HG02938 (cell line): ENCODE results near the gene MOK.
"Not testable (repeated sequence)": the region's sequence is repeated elsewhere in the genome, so short reads cannot be mapped to it uniquely, and the experiment has no call there.

Experiments
- ATAC-seq: cut with Tn5 transposase; IDR thresholded peaks from one replicate; pipeline ENCODE4 v1.9.1; 2021; ENCODE audit warnings: mild to moderate bottlenecking, moderate library complexity; ENCODE audit not compliant: unreplicated experiment

MOK gene, protein sequence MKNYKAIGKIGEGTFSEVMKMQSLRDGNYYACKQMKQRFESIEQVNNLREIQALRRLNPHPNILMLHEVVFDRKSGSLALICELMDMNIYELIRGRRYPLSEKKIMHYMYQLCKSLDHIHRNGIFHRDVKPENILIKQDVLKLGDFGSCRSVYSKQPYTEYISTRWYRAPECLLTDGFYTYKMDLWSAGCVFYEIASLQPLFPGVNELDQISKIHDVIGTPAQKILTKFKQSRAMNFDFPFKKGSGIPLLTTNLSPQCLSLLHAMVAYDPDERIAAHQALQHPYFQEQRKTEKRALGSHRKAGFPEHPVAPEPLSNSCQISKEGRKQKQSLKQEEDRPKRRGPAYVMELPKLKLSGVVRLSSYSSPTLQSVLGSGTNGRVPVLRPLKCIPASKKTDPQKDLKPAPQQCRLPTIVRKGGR

DNA sequence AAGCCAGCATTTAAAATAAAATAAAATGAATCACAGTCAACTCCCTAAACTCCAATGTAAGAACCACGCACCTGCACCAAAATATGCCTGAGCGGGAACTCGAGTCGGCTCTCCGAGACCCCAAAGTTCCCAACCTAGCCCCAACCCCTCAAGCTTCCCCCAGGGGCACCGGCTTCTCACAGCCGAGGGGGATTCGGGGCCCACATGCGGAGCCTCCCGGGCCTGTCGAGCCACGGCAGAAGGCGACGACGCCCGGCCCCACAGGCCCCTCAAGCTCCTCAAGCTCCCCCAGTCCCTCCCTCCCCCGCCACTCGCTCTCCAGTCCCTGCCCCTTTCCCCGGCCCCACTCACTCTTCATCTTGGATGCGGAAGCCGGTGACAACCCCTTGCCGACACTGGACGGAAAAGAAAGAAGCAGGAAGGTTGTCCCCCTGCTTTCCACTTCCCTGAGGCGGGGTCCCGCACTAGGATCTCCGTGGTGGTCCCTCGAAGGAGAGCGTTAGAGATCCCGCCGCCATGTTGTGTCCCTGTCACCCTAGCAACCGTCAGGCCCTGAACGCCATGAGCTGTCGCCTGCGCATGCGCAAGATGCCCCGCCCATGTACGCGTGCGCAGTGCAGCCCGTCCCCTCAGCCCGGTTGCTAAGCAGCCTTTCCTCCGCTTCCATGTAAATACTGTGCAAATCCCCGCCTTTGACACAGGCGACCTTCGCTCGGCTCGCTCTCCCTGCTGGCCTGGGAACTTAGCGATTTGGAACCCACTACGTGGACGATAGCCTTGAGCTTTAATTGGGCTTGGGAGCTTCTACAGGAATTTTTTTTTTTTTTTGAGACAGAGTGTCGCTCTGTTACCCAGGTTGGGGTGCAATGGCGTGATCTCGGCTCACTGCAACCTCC, at the start of gene MOK:
TSS of gene MOK (minus strand) at position 554 of the 896 bp plus-strand sequence. CDS start at position 358, 196 bp downstream.
- peak; percentile 87 for ATAC-seq

DNA sequence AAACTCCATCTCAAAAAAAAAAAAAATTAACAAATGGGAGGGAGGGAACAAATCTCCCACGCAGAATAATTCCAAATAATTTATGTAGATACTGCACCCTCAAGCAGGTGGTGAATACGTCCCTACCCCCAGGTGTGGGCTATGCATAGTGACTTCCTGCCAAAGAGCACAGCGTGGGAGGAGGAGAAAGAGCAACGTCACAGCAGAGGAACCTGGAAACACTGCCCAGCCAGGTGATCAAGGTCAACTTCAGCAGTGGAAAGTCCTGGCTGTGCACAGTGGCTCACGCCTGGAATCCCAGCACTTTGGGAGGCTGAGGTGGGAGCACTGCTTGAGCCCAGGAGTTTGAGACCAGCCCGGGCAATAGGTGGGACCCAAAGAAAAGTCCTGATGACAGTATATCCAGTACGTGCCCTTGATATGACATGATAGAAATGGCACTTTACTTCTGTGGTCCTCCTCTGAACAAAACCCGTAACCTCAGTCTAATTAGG, 48.2 kb upstream of the MOK start:
- ATAC-seq, result no peak

DNA sequence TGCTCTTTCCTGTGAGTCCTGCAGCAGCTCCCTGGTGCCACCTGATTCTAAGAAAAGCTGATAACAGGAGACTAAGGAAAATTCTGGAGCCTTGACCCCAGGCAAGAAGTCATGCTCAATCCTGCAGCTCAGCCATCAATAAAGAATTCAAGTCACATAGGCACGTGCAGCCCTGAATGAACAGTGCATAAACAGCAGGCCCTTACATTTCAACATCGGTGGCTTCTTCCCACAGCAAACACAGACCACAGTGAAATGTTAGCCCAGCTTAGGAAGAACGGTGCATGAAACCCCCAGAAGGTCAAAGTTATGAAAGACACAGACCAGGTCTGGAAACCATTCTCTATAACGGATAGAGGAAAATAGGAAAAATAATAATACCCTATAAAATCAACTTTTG, 47.2 kb upstream of the MOK start:
- ATAC-seq, result no peak

GRCh38 chr14:102351593-102351992, 46.6 kb upstream of the MOK start:
- not testable (repeated sequence) for ATAC-seq

DNA sequence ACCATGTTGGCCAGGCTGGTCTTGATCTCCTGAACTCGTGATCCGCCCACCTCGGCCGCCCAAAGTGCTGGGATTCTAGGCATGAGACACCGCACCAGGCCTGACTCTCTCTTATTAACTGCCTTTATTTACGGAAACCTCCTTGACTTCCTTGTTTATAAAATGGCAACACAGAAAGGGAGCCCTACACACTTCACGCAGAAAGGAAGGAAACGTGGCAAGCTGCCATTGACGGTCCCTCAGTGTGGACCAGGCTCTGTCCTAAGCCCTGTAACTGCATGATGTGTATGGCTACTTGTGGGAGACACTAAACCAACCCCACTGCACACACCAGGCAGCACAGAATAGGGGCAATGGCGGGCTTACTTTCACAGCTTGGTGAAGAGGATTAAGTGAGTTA, 46.1 kb upstream of the MOK start:
- ATAC-seq, result no peak

GRCh38 chr14:102348376-102348775, 43.4 kb upstream of the MOK start:
- ATAC-seq, result no peak

GRCh38 chr14:102346645-102347044, 41.7 kb upstream of the MOK start:
- ATAC-seq, result no peak

GRCh38 chr14:102345232-102345631, 40.3 kb upstream of the MOK start:
- no peak for ATAC-seq

GRCh38 chr14:102344485-102344884, 39.5 kb upstream of the MOK start:
- ATAC-seq, result no peak

DNA sequence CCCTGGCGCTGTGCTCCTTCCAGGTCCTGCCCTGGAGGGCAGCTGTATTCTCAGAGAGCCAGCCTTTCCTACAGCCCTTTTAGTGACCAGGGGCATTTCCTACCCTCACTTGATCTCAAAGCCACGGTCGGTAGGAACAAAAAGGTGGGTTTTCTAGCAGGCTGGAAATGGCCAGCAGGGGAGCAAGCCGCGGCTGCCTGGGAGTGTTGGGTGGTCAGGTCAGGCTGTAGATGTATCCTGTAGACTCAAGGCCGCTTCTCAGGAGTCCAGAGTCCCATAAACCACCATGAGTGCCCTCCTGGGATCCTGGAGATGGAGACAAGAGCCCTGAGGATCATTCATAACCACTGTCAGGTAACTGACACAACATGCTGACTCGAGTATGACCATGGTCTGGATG, 39.1 kb upstream of the MOK start:
- no peak for ATAC-seq

DNA sequence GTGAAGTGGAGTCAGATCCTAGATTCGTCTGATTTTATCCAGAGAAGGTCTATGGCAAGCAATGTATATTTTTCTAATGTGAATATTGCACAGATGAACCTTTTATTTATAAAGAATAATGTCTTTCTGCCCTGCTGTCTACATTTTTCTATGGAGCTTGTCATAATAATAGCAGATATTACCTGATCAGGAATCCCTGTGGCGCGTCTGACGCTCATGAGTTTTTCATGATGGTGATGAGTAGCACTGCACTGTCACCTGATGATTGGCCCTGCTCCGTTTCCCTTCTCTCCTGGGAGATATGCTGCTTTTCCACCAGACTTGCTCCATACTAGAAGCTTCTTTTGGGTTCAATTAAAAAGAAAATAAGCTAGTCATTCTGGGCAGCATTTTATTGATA, 37.3 kb upstream of the MOK start:
- no peak for ATAC-seq

DNA sequence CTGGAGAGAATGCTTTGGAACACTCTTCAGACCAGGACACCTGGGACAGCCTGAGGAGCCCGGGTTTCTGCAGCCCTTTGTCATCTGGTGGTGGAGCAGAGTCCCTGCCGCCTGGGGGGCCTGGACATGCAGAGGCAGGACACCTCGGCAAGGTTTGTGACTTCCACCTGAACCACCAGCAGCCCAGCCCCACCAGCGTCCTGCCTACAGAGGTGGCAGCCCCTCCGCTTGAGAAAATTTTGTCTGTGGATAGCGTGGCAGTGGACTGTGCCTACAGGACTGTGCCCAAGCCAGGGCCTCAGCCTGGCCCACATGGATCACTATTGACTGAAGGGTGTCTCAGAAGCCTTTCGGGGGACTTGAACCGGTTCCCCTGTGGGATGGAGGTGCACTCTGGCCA, 36.6 kb upstream of the MOK start:
- ATAC-seq, result no peak

- no peak for ATAC-seq
These were observed 33.8 kb upstream of the MOK start for GRCh38 chr14:102338724-102339123.

DNA sequence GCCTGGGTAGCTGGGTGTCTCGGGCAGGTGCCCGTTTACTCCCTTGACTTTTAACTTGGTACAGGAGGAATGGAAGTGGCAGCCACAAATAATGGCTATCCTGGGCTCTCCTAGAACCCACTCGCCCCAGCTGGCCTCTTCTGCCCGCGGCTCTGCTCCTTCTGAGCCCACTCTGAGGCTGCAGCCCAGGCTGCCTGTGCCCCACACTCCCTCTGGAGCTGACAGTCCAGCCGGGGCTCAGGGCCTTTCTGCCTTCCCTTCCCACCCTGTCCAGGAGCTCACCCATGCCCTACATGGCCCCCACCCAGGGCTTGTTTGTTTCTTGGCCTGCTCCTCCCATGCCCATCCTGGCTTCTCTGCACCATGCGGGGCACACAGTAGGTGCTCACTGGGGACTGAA, 30.2 kb upstream of the MOK start:
- no peak for ATAC-seq

DNA sequence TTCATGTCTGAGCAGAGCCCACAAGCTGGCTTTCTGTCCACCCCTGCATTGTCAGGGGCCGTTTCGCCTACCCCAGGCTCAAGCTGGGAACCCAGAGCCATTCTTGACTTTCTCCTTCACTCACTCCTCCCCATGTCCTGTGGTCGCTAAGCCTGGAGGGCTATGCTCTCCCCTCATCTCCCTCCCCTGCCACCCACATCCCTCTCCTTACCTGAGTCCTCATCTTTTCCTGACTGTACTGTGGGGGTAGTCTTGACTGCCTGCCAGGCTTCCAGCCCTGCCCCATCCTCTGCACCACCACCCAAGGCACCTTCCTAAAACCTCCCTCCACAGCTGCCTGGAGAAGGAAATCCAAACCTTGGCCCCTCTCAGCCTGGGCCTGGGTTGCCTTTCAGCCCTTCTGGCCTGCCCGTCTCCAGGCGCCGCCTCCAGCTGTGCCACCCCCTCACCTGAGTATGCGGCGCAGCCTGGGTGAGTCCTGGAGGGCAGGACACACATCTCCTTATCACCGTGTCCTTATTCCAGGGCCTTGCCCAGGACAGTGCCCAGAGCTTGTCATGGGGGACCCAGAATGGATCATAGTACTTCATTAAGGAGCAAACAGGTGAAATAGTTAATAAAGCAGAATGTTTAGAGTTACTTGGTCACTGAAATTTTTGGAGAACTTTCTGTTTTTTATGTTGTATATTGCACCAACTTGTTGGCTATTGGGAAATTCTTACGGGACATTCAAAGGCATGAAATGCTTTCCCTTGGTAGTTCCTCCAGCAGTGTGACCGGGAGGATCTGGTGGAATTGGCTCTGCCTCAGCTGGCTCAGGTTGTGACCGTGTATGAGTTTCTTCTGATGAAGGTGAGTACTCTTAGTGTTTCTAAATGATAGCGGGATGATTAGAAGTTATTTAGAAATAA, 29.1 kb upstream of the MOK start:
- ATAC-seq, result no peak

- no peak for ATAC-seq
These were observed 28.4 kb upstream of the MOK start for GRCh38 chr14:102333390-102333789.

- ATAC-seq, result no peak
These were observed 25.8 kb upstream of the MOK start for GRCh38 chr14:102330806-102331205.

DNA sequence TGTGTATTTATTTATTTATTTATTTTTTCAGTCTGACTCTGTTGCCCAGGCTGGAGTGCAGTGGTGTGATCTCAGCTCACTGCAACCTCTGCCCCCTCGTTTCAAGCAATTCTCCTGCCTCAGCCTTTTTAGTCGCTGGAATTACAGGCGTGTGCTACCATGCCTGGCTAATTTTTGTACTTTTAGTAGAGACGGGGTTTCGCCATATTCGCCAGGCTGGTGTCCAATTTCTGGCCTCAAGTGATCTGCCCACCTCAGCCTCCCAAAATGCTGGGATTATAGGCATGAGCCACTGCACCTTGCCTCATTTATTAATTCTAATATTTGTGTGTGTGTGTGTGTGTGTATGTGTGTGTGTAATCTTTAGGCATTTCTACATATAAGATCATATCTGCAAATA, 24.4 kb upstream of the MOK start:
- ATAC-seq, result not testable (repeated sequence)

DNA sequence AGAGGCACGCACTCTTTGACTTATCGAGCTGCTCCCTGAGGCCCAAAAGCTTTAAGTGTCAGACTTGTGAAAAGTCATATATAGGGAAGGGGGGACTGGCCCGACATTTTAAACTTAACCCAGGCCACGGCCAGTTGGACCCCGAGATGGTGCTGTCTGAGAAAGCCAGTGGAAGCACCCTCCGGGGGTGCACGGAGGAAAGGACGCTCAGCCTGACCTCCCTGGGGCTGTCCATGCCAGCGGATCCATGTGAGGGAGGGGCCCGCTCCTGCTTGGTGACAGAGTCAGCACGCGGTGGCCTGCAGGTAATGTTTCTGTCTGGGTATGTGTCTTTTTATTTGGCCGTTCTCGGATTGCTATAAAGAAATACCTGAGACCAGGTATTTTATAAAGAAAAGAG, 21.6 kb upstream of the MOK start:
- ATAC-seq, result no peak

DNA sequence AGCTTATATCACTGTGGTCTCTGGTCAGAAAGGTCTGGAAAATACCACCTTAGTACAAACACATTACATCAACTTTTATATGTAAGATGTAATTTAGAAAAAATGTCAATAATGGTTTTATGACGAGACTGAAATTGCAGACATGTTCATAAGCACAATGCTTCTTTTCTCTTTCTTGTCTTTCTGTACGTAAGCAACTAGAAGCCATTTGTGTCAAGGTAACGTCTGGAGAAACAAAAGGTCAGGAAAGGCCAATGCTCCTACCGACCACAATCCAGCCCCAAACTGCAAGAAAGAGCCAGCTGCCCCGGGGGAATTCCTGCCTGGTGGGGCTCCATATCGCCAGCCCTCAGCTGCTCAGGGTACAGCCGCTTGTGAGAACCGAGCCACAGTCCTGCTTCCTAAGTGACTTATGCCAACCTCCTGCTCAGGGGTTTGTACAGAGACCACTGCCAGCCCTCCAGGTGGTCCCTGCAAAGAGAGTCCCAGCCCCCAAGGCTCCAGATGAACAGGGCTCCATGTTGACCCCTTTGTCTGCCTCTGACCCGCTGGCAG, 20.9 kb upstream of the MOK start:
- ATAC-seq, result no peak
